ENCODE data around the gene HES4.
"Not testable (repeated sequence)": the region's sequence is repeated elsewhere in the genome, so short reads cannot be mapped to it uniquely, and the experiment has no call there.

Gene HES4

GRCh38 chr1:978835-979743 lies 20.8 kb downstream of the HES4 start:
- DNase-seq = no peak

GRCh38 chr1:978069-978834 lies 21.6 kb downstream of the HES4 start:
- DNase-seq = no peak

GRCh38 chr1:976791-977190 lies 23.1 kb downstream of the HES4 start:
- not testable (repeated sequence) for DNase-seq

- peak; percentile 42 for DNase-seq
These were observed 23.8 kb downstream of the HES4 start for GRCh38 chr1:975896-976683.

- no peak for DNase-seq
These were observed 24.5 kb downstream of the HES4 start for GRCh38 chr1:975365-975764.

GRCh38 chr1:974687-975328 lies 25.1 kb downstream of the HES4 start:
- no peak for DNase-seq

GRCh38 chr1:974293-974640 lies 25.6 kb downstream of the HES4 start:
- no peak for DNase-seq

GRCh38 chr1:973459-974292 lies 26.2 kb downstream of the HES4 start:
- no peak for DNase-seq

GRCh38 chr1:972726-973458 lies 27.0 kb downstream of the HES4 start:
- no peak for DNase-seq

- no peak for DNase-seq
These were observed 28.0 kb downstream of the HES4 start for GRCh38 chr1:971751-972506.

- no peak for DNase-seq
These were observed 28.7 kb downstream of the HES4 start for GRCh38 chr1:970973-971730.

GRCh38 chr1:970242-970972 lies 29.5 kb downstream of the HES4 start:
- no peak for DNase-seq

- DNase-seq = no peak
These were observed 30.5 kb downstream of the HES4 start for GRCh38 chr1:969260-969855.

- no peak for DNase-seq
These were observed 32.2 kb downstream of the HES4 start for GRCh38 chr1:967466-968343.

- peak; percentile 34 for DNase-seq
These were observed 33.1 kb downstream of the HES4 start for GRCh38 chr1:966704-967300.

GRCh38 chr1:966135-966703 lies 33.7 kb downstream of the HES4 start, which contains the start of gene PLEKHN1:
PLEKHN1 (plus strand) TSS chr1:966482; CDS start chr1:966532, 50 bp downstream.
- DNase-seq = no peak
